ENCODE data around the gene LRRC8A. TPM values are rescaled to one million over a fixed set of nuclear protein-coding genes. Genes with fewer than 3 reads are reported as not detected.

Gene LRRC8A
- total and polyA plus RNA-seq, 2 experiments from 2014 or later = 35.6 to 37.9 TPM

DNA sequence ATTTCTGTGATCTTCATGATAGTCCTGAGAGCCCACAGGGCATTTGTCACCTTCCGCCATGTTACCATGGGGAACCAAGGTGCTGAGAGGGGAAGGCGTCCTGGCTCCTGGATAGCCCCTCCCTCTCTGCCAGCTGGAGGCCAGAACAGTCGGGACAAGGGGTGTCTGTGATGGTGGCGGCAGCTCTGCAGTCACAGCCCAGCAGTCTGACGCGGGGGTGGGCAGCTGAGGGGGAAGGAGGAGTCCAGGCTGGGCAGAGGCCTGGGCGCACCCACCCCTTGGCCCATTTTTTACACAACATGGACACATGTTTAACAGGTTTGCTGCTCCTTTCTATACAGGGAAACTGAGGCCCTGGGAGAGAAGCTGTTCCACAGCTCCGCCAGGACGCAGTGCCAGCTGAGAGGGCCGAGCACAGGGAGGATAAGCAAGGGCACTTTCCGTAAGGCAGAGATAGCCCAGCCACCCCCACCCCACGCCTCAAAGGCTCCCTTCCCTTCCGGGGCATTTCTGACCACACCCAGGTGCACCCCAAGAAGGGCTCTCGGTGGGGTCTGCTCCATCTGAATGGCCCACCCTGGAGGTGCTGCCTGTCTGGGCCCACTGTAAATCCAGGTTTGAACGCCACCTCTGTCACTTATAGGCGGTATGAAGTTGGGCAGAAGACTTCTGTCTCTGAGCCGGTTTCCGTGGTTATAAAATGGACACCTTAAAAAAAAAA lies 17.1 kb downstream of the LRRC8A start:
- Histone ChIP-seq H3K79me2 (ENCODE audit: insufficient read depth) (peaks cover 80% of the 10 kb centered on the region), H3K27ac (no peak overlapping the region), H3K4me3 (no peak overlapping the region), H2AFZ (no peak overlapping the region), H3K4me2 (ENCODE audit: unreplicated experiment) (no peak overlapping the region), H3K36me3 (ENCODE audit: low read depth) (peaks cover 15% of the 10 kb centered on the region; the same call in 1 of the 2 replicates), H3K9me3 (ENCODE audit: low read depth) (no peaks in the 10 kb centered on the region), H3F3A (ENCODE audit: insufficient read depth) (peaks cover under 1% of the 10 kb centered on the region), H4K20me1 (ENCODE audit: insufficient read depth) (no peaks in the 10 kb centered on the region), H3K4me1 (ENCODE audit: insufficient read depth) (peaks cover 10% of the 10 kb centered on the region), H3K9me2 (ENCODE audit: insufficient read depth) (no peaks in the 10 kb centered on the region), H3K27me3 (replicated peaks; ENCODE audit: insufficient read depth) (no peaks in the 10 kb centered on the region), H3K9ac (no peak overlapping the region)
- WGBS, 2 experiments (ENCODE audit: low coverage in 1 of 2, low lambda C conversion rate in 2 of 2, missing lambda C conversion rate in 2 of 2) = 85 to 87% methylated on average over 18 of the region's 18 CpGs
- TF ChIP-seq EZH2phosphoT487 (IDR thresholded peaks at IDR 0.05; ENCODE audit: insufficient read depth, low read depth) = no peak
- TF ChIP-seq EZH2 (IDR thresholded peaks at IDR 0.05; ENCODE audit: insufficient read depth, poor library complexity, severe bottlenecking) = no peak
- in situ Hi-C loops (cut with MboI) = no loop called here
- DNase-seq = no peak

DNA sequence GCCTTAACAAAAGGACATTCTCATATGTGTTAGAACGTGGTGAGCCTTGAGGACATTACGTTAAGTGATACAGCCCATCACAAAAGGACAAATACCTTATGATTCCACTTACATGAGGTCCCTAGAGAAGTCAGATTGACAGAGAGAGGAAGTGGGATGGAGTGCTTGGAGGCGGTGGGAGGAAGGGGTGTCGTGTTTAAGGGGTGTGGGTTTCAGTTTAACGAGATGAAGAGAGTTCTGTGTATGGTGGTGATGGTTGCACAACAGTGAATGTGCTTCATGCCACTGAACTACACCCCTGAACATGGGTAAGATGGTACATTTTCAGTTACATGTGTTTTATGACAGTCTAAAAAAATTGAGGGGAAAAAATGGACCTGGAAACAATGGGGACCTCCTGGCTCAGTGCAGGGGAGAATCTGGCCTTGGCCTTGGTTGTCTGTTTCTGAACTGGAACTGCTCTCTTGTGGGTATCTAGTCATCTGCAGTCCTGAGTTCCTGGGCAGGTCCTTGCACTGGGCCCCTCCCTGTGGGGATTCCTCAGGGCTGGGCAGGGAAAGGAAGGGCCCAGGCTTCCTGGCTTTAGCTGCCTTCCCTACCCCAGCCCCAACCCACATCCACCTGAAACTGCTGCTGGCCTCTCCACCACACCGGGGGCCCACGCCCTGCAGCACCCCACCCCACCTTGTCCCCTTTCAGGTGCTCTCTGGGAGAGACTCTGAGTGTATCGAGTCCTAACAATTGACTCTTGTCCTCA lies 17.8 kb downstream of the LRRC8A start:
- Histone ChIP-seq H3K9ac (no peak overlapping the region), H3K36me3 (ENCODE audit: low read depth) (peaks cover 15% of the 10 kb centered on the region; the same call in 1 of the 2 replicates), H4K20me1 (ENCODE audit: insufficient read depth) (no peaks in the 10 kb centered on the region), H3K27ac (no peak overlapping the region), H3K9me3 (ENCODE audit: low read depth) (no peaks in the 10 kb centered on the region), H3K9me2 (ENCODE audit: insufficient read depth) (no peaks in the 10 kb centered on the region), H3F3A (ENCODE audit: insufficient read depth) (peaks cover 6% of the 10 kb centered on the region), H3K79me2 (ENCODE audit: insufficient read depth) (peaks cover 80% of the 10 kb centered on the region), H3K27me3 (replicated peaks; ENCODE audit: insufficient read depth) (no peaks in the 10 kb centered on the region), H3K4me3 (no peak overlapping the region), H3K4me1 (ENCODE audit: insufficient read depth) (peaks cover 16% of the 10 kb centered on the region), H3K4me2 (ENCODE audit: unreplicated experiment) (no peak overlapping the region), H2AFZ (no peak overlapping the region)
- WGBS, 2 experiments (ENCODE audit: low coverage in 1 of 2, low lambda C conversion rate in 2 of 2, missing lambda C conversion rate in 2 of 2) = 73 to 75% methylated on average over 8 of the region's 8 CpGs
- in situ Hi-C loops (cut with MboI) = no loop called here
- no peak for TF ChIP-seq EZH2phosphoT487 (IDR thresholded peaks at IDR 0.05; ENCODE audit: insufficient read depth, low read depth)
- TF ChIP-seq EZH2 (IDR thresholded peaks at IDR 0.05; ENCODE audit: insufficient read depth, poor library complexity, severe bottlenecking) = no peak
- peak; percentile 45 for DNase-seq

GRCh38 chr9:128901379-128901778 lies 19.4 kb downstream of the LRRC8A start:
- Histone ChIP-seq H3K36me3 (ENCODE audit: low read depth) (peaks cover 11% of the 10 kb centered on the region; the same call in 1 of the 2 replicates), H3F3A (ENCODE audit: insufficient read depth) (peaks cover 6% of the 10 kb centered on the region), H3K27me3 (replicated peaks; ENCODE audit: insufficient read depth) (no peaks in the 10 kb centered on the region), H3K9ac (no peak overlapping the region), H3K79me2 (ENCODE audit: insufficient read depth) (peaks cover 74% of the 10 kb centered on the region), H3K9me3 (ENCODE audit: low read depth) (no peaks in the 10 kb centered on the region), H3K9me2 (ENCODE audit: insufficient read depth) (no peaks in the 10 kb centered on the region), H3K4me3 (no peak overlapping the region), H3K27ac (no peak overlapping the region), H3K4me2 (ENCODE audit: unreplicated experiment) (no peak overlapping the region), H2AFZ (no peak overlapping the region), H4K20me1 (ENCODE audit: insufficient read depth) (no peaks in the 10 kb centered on the region), H3K4me1 (ENCODE audit: insufficient read depth) (peaks cover 16% of the 10 kb centered on the region)
- WGBS, 2 experiments (ENCODE audit: low coverage in 1 of 2, low lambda C conversion rate in 2 of 2, missing lambda C conversion rate in 2 of 2) = 74 to 77% methylated on average over 7 of the region's 7 CpGs
- DNase-seq = no peak
- in situ Hi-C loops (cut with MboI) = no loop called here
- TF ChIP-seq EZH2phosphoT487 (IDR thresholded peaks at IDR 0.05; ENCODE audit: insufficient read depth, low read depth) (no peak), EZH2 (IDR thresholded peaks at IDR 0.05; ENCODE audit: insufficient read depth, poor library complexity, severe bottlenecking) (no peak)

DNA sequence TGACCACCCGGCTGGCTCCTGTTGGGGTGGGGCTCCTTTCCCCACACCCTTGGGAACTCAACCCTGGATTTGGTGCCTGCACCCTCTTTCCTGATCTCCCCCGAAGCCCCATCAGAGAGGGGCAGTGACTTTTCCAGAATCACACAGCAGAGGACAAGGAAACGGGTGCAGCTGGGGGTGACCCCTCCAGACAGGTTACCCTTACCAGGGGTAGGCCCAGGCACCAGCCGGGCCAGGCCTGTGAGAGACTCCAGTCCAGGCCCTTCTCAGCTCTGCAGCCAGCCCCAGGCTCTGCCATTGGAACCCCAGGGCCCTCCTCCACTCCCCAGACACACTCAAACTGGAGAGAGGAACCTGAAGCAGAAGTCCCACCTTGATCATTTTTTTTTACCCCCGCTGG lies 19.9 kb downstream of the LRRC8A start:
- Histone ChIP-seq H3K4me3 (no peak overlapping the region), H3K27ac (no peak overlapping the region), H3K36me3 (ENCODE audit: low read depth) (peaks cover 9% of the 10 kb centered on the region; the same call in 1 of the 2 replicates), H3K9me3 (ENCODE audit: low read depth) (no peaks in the 10 kb centered on the region), H3K79me2 (ENCODE audit: insufficient read depth) (peaks cover 70% of the 10 kb centered on the region), H3K9ac (no peak overlapping the region), H3K27me3 (replicated peaks; ENCODE audit: insufficient read depth) (no peaks in the 10 kb centered on the region), H2AFZ (no peak overlapping the region), H3K9me2 (ENCODE audit: insufficient read depth) (no peaks in the 10 kb centered on the region), H3F3A (ENCODE audit: insufficient read depth) (peaks cover 6% of the 10 kb centered on the region), H3K4me1 (ENCODE audit: insufficient read depth) (peaks cover 16% of the 10 kb centered on the region), H4K20me1 (ENCODE audit: insufficient read depth) (no peaks in the 10 kb centered on the region), H3K4me2 (ENCODE audit: unreplicated experiment) (no peak overlapping the region)
- TF ChIP-seq EZH2phosphoT487 (IDR thresholded peaks at IDR 0.05; ENCODE audit: insufficient read depth, low read depth) (no peak), EZH2 (IDR thresholded peaks at IDR 0.05; ENCODE audit: insufficient read depth, poor library complexity, severe bottlenecking) (no peak)
- no peak for DNase-seq
- 100% methylated on average over 5 of the region's 5 CpGs for WGBS, 2 experiments (ENCODE audit: low coverage in 1 of 2, low lambda C conversion rate in 2 of 2, missing lambda C conversion rate in 2 of 2)
- in situ Hi-C loops (cut with MboI) = no loop called here
